ENCODE results near the gene MRPL24. TPM values are rescaled to one million over a fixed set of nuclear protein-coding genes. Genes with fewer than 3 reads are reported as not detected.

MRPL24 gene
- total and polyA plus RNA-seq, 2 of the 13 experiments (the other 11 are each of a cell fraction or from before 2014, with no cell fraction given), result 38.1 to 42.9 TPM

GRCh38 chr1:156727926-156728598, 12.8 kb downstream of the MRPL24 start, which contains the start of gene METTL25B (continued):
- no peak for TF ChIP-seq ZNF234 (CRISPR knock-in tag; conservative IDR thresholded peaks at IDR 0.05)
- TF ChIP-seq YEATS4 (CRISPR knock-in tag; IDR thresholded peaks at IDR 0.05; ENCODE audit: borderline replicate concordance), result no peak
- no peak for TF ChIP-seq CENPX (CRISPR knock-in tag; IDR thresholded peaks at IDR 0.05)
- no peak for TF ChIP-seq BORCS8-MEF2B (CRISPR knock-in tag; IDR thresholded peaks at IDR 0.05)
- TF ChIP-seq SOX13 (IDR thresholded peaks at IDR 0.05), result no peak
- TF ChIP-seq SOX13 (CRISPR knock-in tag; conservative IDR thresholded peaks at IDR 0.05 in 1 of 2, IDR thresholded peaks at IDR 0.05 in 1 of 2), result no peak
- no peak for TF ChIP-seq NFE2 (CRISPR knock-in tag; IDR thresholded peaks at IDR 0.05)
- 0 out of 2 replicates have a peak, but pooled peaks have one; percentile 9 for TF ChIP-seq MEF2D (CRISPR knock-in tag; IDR thresholded peaks at IDR 0.05)
- TF ChIP-seq RFX3 (CRISPR knock-in tag; IDR thresholded peaks at IDR 0.05), result no peak
- no peak for TF ChIP-seq SP2 (CRISPR knock-in tag; IDR thresholded peaks at IDR 0.05)
- TF ChIP-seq RFXAP (CRISPR knock-in tag; IDR thresholded peaks at IDR 0.05; ENCODE audit: borderline replicate concordance), result no peak
- TF ChIP-seq ZNF543 (CRISPR knock-in tag; IDR thresholded peaks at IDR 0.05), result no peak
- TF ChIP-seq BHLHE40 (IDR thresholded peaks at IDR 0.05; ENCODE audit: low read length), result no peak
- TF ChIP-seq, protein P1, sequence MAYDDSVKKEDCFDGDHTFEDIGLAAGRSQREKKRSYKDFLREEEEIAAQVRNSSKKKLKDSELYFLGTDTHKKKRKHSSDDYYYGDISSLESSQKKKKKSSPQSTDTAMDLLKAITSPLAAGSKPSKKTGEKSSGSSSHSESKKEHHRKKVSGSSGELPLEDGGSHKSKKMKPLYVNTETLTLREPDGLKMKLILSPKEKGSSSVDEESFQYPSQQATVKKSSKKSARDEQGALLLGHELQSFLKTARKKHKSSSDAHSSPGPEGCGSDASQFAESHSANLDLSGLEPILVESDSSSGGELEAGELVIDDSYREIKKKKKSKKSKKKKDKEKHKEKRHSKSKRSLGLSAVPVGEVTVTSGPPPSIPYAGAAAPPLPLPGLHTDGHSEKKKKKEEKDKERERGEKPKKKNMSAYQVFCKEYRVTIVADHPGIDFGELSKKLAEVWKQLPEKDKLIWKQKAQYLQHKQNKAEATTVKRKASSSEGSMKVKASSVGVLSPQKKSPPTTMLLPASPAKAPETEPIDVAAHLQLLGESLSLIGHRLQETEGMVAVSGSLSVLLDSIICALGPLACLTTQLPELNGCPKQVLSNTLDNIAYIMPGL (CRISPR knock-in tag; IDR thresholded peaks at IDR 0.05; ENCODE audit: borderline replicate concordance in 1 of 2, low read depth in 1 of 2), result no peak; a peak in 3 of 4 replicates
- TF ChIP-seq MATR3 (CRISPR knock-in tag; IDR thresholded peaks at IDR 0.05), result no peak
- no peak for TF ChIP-seq ZBTB25 (CRISPR knock-in tag; IDR thresholded peaks at IDR 0.05)
- no peak for TF ChIP-seq PLRG1 (conservative IDR thresholded peaks at IDR 0.05)
- no peak for TF ChIP-seq ATAD3A (CRISPR knock-in tag; IDR thresholded peaks at IDR 0.05)
- TF ChIP-seq BCLAF1 (IDR thresholded peaks at IDR 0.05), result no peak
- TF ChIP-seq, protein P2, sequence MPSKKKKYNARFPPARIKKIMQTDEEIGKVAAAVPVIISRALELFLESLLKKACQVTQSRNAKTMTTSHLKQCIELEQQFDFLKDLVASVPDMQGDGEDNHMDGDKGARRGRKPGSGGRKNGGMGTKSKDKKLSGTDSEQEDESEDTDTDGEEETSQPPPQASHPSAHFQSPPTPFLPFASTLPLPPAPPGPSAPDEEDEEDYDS (CRISPR knock-in tag; IDR thresholded peaks at IDR 0.05), result no peak
- 0 out of 2 replicates have a peak, but pooled peaks have one; percentile 18 for TF ChIP-seq ZSCAN30 (CRISPR knock-in tag; IDR thresholded peaks at IDR 0.05)
- no peak for TF ChIP-seq SNAPC5 (CRISPR knock-in tag; IDR thresholded peaks at IDR 0.05; ENCODE audit: borderline replicate concordance)

All from HepG2 (cell line).